Measurements from ENCODE around the gene F13A1.

Gene F13A1

DNA sequence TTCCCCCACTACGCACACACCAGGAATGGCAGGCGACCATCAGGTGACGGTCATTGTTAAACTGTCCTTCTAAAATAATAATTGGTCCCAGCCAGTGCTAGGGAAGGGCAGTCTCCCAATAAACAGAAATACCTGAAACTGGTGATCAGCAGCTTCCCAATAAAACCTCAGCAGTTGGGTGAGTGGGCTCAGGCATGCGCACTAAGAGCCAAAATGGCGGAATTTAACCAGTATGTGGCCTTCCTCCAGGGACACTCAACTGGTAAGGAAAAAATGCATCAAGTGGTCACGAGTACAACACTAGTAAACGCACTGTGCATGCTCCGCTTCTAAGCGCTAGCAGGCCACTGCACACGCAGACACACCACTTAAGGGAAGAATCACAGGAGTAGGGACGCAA, 34.8 kb downstream of the F13A1 start:
- no peak for TF ChIP-seq FOXP2 (optimal IDR thresholded peaks at IDR 0.05; ENCODE audit: borderline replicate concordance, extremely low read depth, extremely low read length, insufficient read depth)
- TF ChIP-seq POLR2AphosphoS5 (IDR thresholded peaks at IDR 0.05; ENCODE audit: low read depth, low read length) = no peak
- no peak for TF ChIP-seq REST (IDR thresholded peaks at IDR 0.05; ENCODE audit: insufficient read depth in 1 of 2, low read depth in 2 of 2, low read length in 2 of 2)
- TF ChIP-seq TAF1 (IDR thresholded peaks at IDR 0.05; ENCODE audit: borderline replicate concordance, insufficient read depth, low read length) = no peak
- no peak for TF ChIP-seq SIN3A (IDR thresholded peaks at IDR 0.05; ENCODE audit: borderline replicate concordance, insufficient read depth, low read length)

GRCh38 chr6:6284221-6284966, 36.1 kb downstream of the F13A1 start:
- TF ChIP-seq TAF1 (IDR thresholded peaks at IDR 0.05; ENCODE audit: borderline replicate concordance, insufficient read depth, low read length) = no peak
- no peak for TF ChIP-seq FOXP2 (optimal IDR thresholded peaks at IDR 0.05; ENCODE audit: borderline replicate concordance, extremely low read depth, extremely low read length, insufficient read depth)
- no peak for TF ChIP-seq SIN3A (IDR thresholded peaks at IDR 0.05; ENCODE audit: borderline replicate concordance, insufficient read depth, low read length)
- TF ChIP-seq POLR2AphosphoS5 (IDR thresholded peaks at IDR 0.05; ENCODE audit: low read depth, low read length) = no peak
- TF ChIP-seq REST (IDR thresholded peaks at IDR 0.05; ENCODE audit: insufficient read depth in 1 of 2, low read depth in 2 of 2, low read length in 2 of 2) = no peak

DNA sequence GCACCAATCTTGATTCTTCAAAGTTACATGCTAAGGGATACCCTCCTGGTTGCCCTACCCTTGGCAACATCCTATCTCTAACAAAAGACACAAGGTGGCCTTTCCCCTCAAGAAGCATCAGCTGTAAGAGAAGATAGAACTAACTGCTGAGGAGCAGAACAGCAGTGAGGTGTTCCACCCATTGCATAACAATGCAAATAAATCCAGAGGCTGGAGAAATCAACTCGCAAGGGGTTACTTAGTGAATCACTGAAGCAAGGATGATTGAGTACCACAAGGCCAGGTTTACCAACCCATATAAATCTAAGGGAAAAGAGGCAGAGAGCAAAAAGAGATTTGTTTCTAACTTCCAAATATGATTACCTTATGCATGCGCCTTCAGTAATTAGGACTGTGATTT, 36.7 kb downstream of the F13A1 start:
- TF ChIP-seq FOXP2 (optimal IDR thresholded peaks at IDR 0.05; ENCODE audit: borderline replicate concordance, extremely low read depth, extremely low read length, insufficient read depth) = no peak
- TF ChIP-seq REST (IDR thresholded peaks at IDR 0.05; ENCODE audit: insufficient read depth in 1 of 2, low read depth in 2 of 2, low read length in 2 of 2) = no peak
- no peak for TF ChIP-seq SIN3A (IDR thresholded peaks at IDR 0.05; ENCODE audit: borderline replicate concordance, insufficient read depth, low read length)
- TF ChIP-seq POLR2AphosphoS5 (IDR thresholded peaks at IDR 0.05; ENCODE audit: low read depth, low read length) = no peak

GRCh38 chr6:6282716-6283115, 37.7 kb downstream of the F13A1 start:
- TF ChIP-seq REST (IDR thresholded peaks at IDR 0.05; ENCODE audit: insufficient read depth in 1 of 2, low read depth in 2 of 2, low read length in 2 of 2) (no peak), SIN3A (IDR thresholded peaks at IDR 0.05; ENCODE audit: borderline replicate concordance, insufficient read depth, low read length) (no peak), POLR2AphosphoS5 (IDR thresholded peaks at IDR 0.05; ENCODE audit: low read depth, low read length) (no peak), FOXP2 (optimal IDR thresholded peaks at IDR 0.05; ENCODE audit: borderline replicate concordance, extremely low read depth, extremely low read length, insufficient read depth) (no peak), TAF1 (IDR thresholded peaks at IDR 0.05; ENCODE audit: borderline replicate concordance, insufficient read depth, low read length) (no peak)
